ENCODE data around the gene NPC2.

DNA sequence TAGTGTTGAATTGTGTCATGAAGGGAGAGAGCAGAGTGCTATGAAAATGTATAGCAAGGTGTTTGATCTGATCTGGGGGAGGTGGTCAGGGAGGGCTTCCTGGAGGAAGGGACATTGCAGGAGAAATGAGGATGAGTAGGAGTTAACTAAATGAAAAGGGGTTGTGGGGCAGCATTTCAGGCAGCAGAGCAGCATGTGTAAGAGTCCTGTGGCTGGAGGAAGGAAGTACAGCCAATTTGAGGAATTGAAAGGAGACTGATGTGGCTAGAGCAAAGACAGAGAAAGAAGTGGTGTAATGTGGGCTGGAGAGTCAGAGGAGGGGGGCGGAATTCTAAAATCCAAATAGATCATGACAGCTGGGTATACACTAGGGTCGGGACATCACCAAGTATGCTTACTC lies 20.5 kb downstream of the NPC2 start:
- TF ChIP-seq MEF2D (tag; conservative IDR thresholded peaks at IDR 0.05; ENCODE audit: low read depth): no peak
- no peak for TF ChIP-seq TSC22D4 (tag; IDR thresholded peaks at IDR 0.05)
- no peak for TF ChIP-seq RNF2 (IDR thresholded peaks at IDR 0.05)
- TF ChIP-seq RUNX1 (IDR thresholded peaks at IDR 0.05; ENCODE audit: low read depth): no peak
- no peak for TF ChIP-seq MCM2 (IDR thresholded peaks at IDR 0.05; ENCODE audit: low read depth)
- no peak for TF ChIP-seq POLR3G (IDR thresholded peaks at IDR 0.05; ENCODE audit: extremely low read depth, insufficient read length, insufficient replicate concordance)

Measured in K562 (cell line).